A549 (cell line): Measurements from ENCODE around the gene CIRBP. TPM values are rescaled to one million over a fixed set of nuclear protein-coding genes. Genes with fewer than 3 reads are reported as not detected.

Experiments
- ATAC-seq, 2 experiments: fragments of 200-7000 bp in 1 of 2; fragments of >200 bp in 1 of 2; cut with Nextera tagmentation in 1 of 2; cut with Tn5 transposase in 1 of 2; 3 replicates each; pipeline versions ENCODE4 v1.8.0 to v1.9.1; 2018 to 2020; ENCODE audit warnings: mild to moderate bottlenecking in 1 of 2, moderate library complexity in 1 of 2
- CTCF ChIA-PET: fragments of 300-600 bp; sonication (Branson Sonifier 250); formaldehyde crosslinking; extraction: SDS; loops from one replicate; lab custom pipeline; 2021; ENCODE audit warnings: antibody characterized with exemption, inconsistent platforms; lab: Yijun Ruan, JAX
- POLR2A ChIA-PET: fragments of 350-600 bp; formaldehyde crosslinking; extraction: SDS; loops from one replicate; lab custom pipeline; 2021; ENCODE audit warnings: antibody characterized with exemption, inconsistent platforms; lab: Yijun Ruan, JAX
- DNase-seq, 2 experiments: peaks; one replicate each; pipeline versions ENCODE4 v3.0.0 to v3.0.0-alpha.2; 2011 to 2016; ENCODE audit warnings: low read depth in 1 of 2, low spot score in 1 of 2
- FAIRE-seq: peaks from 2 replicates; lab custom pipeline; 2011; peaks lifted over from hg19 to GRCh38; lab: Jason Lieb, UNC
- H3K27ac ChIP-seq, 2 experiments: fragments of >200 bp; sonication (Bioruptor Twin); formaldehyde crosslinking; 3 replicates each; pipeline ENCODE4 v1.5.1; 2016 to 2017
- H3K4me1 ChIP-seq: fragments of >200 bp; sonication (Bioruptor Twin); formaldehyde crosslinking; 3 replicates; pipeline ENCODE4 v1.6.1; 2016
- H3K4me2 ChIP-seq: fragments of >200 bp; sonication (Bioruptor Twin); formaldehyde crosslinking; 3 replicates; pipeline ENCODE4 v1.6.1; 2016
- H3K4me3 ChIP-seq: fragments of >200 bp; sonication (Bioruptor Twin); formaldehyde crosslinking; 3 replicates; pipeline ENCODE4 v1.5.1; 2016
- H3K9me3 ChIP-seq: fragments of >200 bp; sonication (Bioruptor Twin); formaldehyde crosslinking; 3 replicates; pipeline ENCODE4 v1.6.1; 2016
- ATOH8 ChIP-seq: fragments of 250-450 bp; sonication (Bioruptor Pico); IDR thresholded peaks from 2 replicates; pipeline ENCODE4 v1.5.0; 2020; ENCODE audit warnings: low read depth, mild to moderate bottlenecking, moderate library complexity
- E2F6 ChIP-seq: IDR thresholded peaks from 2 replicates; pipeline ENCODE4 v1.6.1; 2012; ENCODE audit warnings: low read depth, borderline replicate concordance
- EP300 ChIP-seq, 2 experiments: fragments of >200 bp; sonication (Bioruptor Twin); formaldehyde crosslinking; IDR thresholded peaks; 2 replicates in 1 of 2; 3 replicates in 1 of 2; pipeline ENCODE4 v1.6.1; 2016 to 2017
- FOSB ChIP-seq: fragments of 250-450 bp; sonication (Bioruptor Pico); IDR thresholded peaks from 2 replicates; pipeline ENCODE4 v1.5.0; 2020; ENCODE audit warnings: mild to moderate bottlenecking, moderate library complexity
- FOXS1 ChIP-seq: fragments of 250-450 bp; sonication (Bioruptor Pico); IDR thresholded peaks from 2 replicates; pipeline ENCODE4 v1.5.0; 2020; ENCODE audit warnings: mild to moderate bottlenecking, moderate library complexity
- GATA3 ChIP-seq: IDR thresholded peaks from 2 replicates; pipeline ENCODE4 v1.6.1; 2012; ENCODE audit warnings: borderline replicate concordance
- HEYL ChIP-seq: fragments of 250-450 bp; sonication (Bioruptor Pico); IDR thresholded peaks from 2 replicates; pipeline ENCODE4 v1.8.0; 2021; ENCODE audit warnings: mild to moderate bottlenecking, moderate library complexity
- HOXB5 ChIP-seq: fragments of 250-450 bp; sonication (Bioruptor Pico); IDR thresholded peaks from 2 replicates; pipeline ENCODE4 v1.5.0; 2020; ENCODE audit warnings: mild to moderate bottlenecking, moderate library complexity
- JUN ChIP-seq, 2 experiments: fragments of >200 bp; sonication (Bioruptor Twin); formaldehyde crosslinking; IDR thresholded peaks; 2 replicates in 1 of 2; 3 replicates in 1 of 2; pipeline ENCODE4 v1.6.1; 2016 to 2017
- KDM1A ChIP-seq: fragments of 200-600 bp; sonication (generic); IDR thresholded peaks from 2 replicates; pipeline ENCODE4 v1.6.1; 2016; ENCODE audit warnings: low read depth, mild to moderate bottlenecking
- KDM5A ChIP-seq: fragments of 200-600 bp; sonication (generic); IDR thresholded peaks from 2 replicates; pipeline ENCODE4 v1.6.1; 2016; ENCODE audit warnings: antibody characterized with exemption, mild to moderate bottlenecking
- MAFK ChIP-seq: fragments of 450-650 bp; IDR thresholded peaks from 2 replicates; pipeline ENCODE4 v1.6.1; 2014; ENCODE audit not compliant: partially characterized antibody
- MAX ChIP-seq: IDR thresholded peaks from 2 replicates; pipeline ENCODE4 v1.6.1; 2012
- NR3C1 ChIP-seq: fragments of >200 bp; sonication (Bioruptor Twin); formaldehyde crosslinking; IDR thresholded peaks from 3 replicates; pipeline ENCODE4 v1.6.1; 2017
- RAD21 ChIP-seq, 2 experiments: fragments of >200 bp in 1 of 2; sonication (Bioruptor Twin) in 1 of 2; formaldehyde crosslinking in 1 of 2; IDR thresholded peaks in 1 of 2; conservative IDR thresholded peaks in 1 of 2; 2 replicates in 1 of 2; 3 replicates in 1 of 2; pipeline ENCODE4 v1.6.1; 2012 to 2018; ENCODE audit warnings: inconsistent platforms in 1 of 2
- RCOR1 ChIP-seq: fragments of 150-350 bp; IDR thresholded peaks from 2 replicates; pipeline ENCODE4 v1.6.1; 2014; ENCODE audit warnings: antibody characterized with exemption, low read length, low read depth
- TP53 ChIP-seq: fragments of 250-450 bp; sonication (Bioruptor Pico); IDR thresholded peaks from 2 replicates; pipeline ENCODE4 v1.5.0; 2021; ENCODE audit warnings: mild to moderate bottlenecking, moderate library complexity
- ZC3H11A ChIP-seq: fragments of 450-650 bp; IDR thresholded peaks from 2 replicates; pipeline ENCODE4 v1.6.1; 2014; ENCODE audit warnings: antibody characterized with exemption, mild to moderate bottlenecking
- ZFP36 ChIP-seq: fragments of 450-650 bp; IDR thresholded peaks from 2 replicates; pipeline ENCODE4 v1.6.1; 2014; ENCODE audit warnings: borderline replicate concordance; ENCODE audit not compliant: partially characterized antibody
- WGBS: methylation state at CpG from one replicate; pipeline ENCODE4 v1.1.6; 2017; ENCODE audit errors: missing lambda C conversion rate; 5-methylcytosine and 5-hydroxymethylcytosine counted together
- polyA plus RNA-seq, 4 experiments: library from polyadenylated mRNA; depleted of rRNA in 3 of 4; stranded (reverse); fragments of >200 nt; fragmentation: RNase III in 1 of 4; extraction: RNeasy Plus Mini Kit Qiagen cat#74134 plus additional on column Dnase treatment in 1 of 4; gene quantifications; 2 replicates in 3 of 4; 3 replicates in 1 of 4; pipeline ENCODE4 v1.2.3, GENCODE V29; 2011 to 2017
- TF ChIP-seq, protein P1 (sequence below): IDR thresholded peaks from 2 replicates; pipeline ENCODE4 v1.6.1; 2012
- TF ChIP-seq, protein P2 (sequence below): fragments of >200 bp; sonication (Bioruptor Twin); formaldehyde crosslinking; IDR thresholded peaks from 3 replicates; pipeline ENCODE4 v1.5.1; 2016
- TF ChIP-seq, protein P3 (sequence below): fragments of 150-350 bp; IDR thresholded peaks from 2 replicates; pipeline ENCODE4 v1.6.1; 2014; ENCODE audit warnings: low read depth, mild to moderate bottlenecking, low read length
- TF ChIP-seq, protein P4 (sequence below): fragments of 200-600 bp; sonication (generic); IDR thresholded peaks from 2 replicates; pipeline ENCODE4 v1.6.1; 2016; ENCODE audit warnings: antibody characterized with exemption, mild to moderate bottlenecking, moderate library complexity
- TF ChIP-seq, protein P5 (sequence below): fragments of 250-450 bp; sonication (Bioruptor Pico); IDR thresholded peaks from 2 replicates; pipeline ENCODE4 v1.5.0; 2021; ENCODE audit warnings: mild to moderate bottlenecking, moderate library complexity, borderline replicate concordance

Gene CIRBP
- polyA plus RNA-seq, 2 of the 4 experiments (the other 2 are of a cell fraction): 151 to 178 TPM

DNA sequence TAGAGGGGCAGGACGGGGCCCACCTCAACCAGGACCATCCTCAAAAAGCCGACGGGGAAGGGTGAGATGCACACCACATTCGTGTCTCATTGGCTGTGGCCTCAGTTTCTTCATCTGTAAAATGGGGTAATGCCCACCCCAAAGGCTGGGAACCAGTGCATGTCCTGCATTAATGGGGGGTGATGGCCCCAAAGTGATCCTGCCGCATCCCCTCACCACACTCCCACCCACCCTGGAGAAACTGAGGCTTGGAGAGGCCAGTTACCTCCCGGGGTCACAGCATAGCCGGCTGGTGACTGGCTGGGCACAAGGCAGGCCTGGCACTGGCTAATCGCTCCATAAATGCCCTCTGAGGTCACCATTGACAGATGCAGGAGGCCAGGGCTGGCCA lies 21.4 kb upstream of the CIRBP start:
- DNase-seq (no peak), FAIRE-seq (no peak), ATAC-seq (peak in 1 of 2 experiments; percentile 4; a peak in 2 of 6 replicates)
- WGBS: 88% methylated on average over 4 of the region's 8 CpGs
- Histone ChIP-seq H3K4me3 (peak overlapping the region; percentile 97; the same call in 1 of the 3 replicates), H3K27ac (peak overlapping the region; percentile 93 to 100), H3K4me1 (peaks cover 45% of the 10 kb centered on the region), H3K9me3 (no peaks in the 10 kb centered on the region), H3K4me2 (peak overlapping the region; percentile 84)
- no peak for TF ChIP-seq FOSB (CRISPR knock-in tag)
- TF ChIP-seq KDM1A: peak; percentile 83; the same call in 1 of the 2 replicates
- CTCF ChIA-PET: interaction anchor here (7.5 kb wide), 1 partner anchor 13 kb away, joined by 500 read pairs; the partner anchor contains the start of gene CIRBP
- POLR2A ChIA-PET: no interaction called here

GRCh38 chr19:1248139-1248785 lies 20.9 kb upstream of the CIRBP start, which contains the start of gene MIDN:
Gene MIDN (plus strand): TSS chr19:1248583. CDS start chr19:1250297, 1,714 bp downstream.
- ATAC-seq (peak; percentile 7 to 42), FAIRE-seq (no peak), DNase-seq (peak in 1 of 2 experiments; percentile 88)
- Histone ChIP-seq H3K4me3 (peak within 1 kb of the TSS; percentile 97), H3K4me2 (peak within 1 kb of the TSS; percentile 84), H3K9me3 (no peaks in the 10 kb centered on the region), H3K27ac (peak within 1 kb of the TSS; percentile 93 to 100), H3K4me1 (peaks cover 41% of the 10 kb centered on the region)
- ChIA-PET POLR2A (interaction anchor here (1.0 kb wide), 2 partner anchors 18 to 21 kb away, joined by 4 to 14 read pairs; no protein-coding TSS in a partner anchor), CTCF (interaction anchor here (1.0 kb wide), 1 partner anchor 18 kb away, joined by 8 read pairs; no protein-coding TSS in a partner anchor)
- WGBS: 0% methylated on average over 14 of the region's 60 CpGs
- no peak for TF ChIP-seq NR3C1
- peak; percentile 40; the same call in 1 of the 2 replicates for TF ChIP-seq MAX
- TF ChIP-seq, protein P1, sequence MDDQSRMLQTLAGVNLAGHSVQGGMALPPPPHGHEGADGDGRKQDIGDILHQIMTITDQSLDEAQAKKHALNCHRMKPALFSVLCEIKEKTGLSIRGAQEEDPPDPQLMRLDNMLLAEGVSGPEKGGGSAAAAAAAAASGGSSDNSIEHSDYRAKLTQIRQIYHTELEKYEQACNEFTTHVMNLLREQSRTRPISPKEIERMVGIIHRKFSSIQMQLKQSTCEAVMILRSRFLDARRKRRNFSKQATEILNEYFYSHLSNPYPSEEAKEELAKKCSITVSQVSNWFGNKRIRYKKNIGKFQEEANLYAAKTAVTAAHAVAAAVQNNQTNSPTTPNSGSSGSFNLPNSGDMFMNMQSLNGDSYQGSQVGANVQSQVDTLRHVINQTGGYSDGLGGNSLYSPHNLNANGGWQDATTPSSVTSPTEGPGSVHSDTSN: no peak
- TF ChIP-seq, protein P2, sequence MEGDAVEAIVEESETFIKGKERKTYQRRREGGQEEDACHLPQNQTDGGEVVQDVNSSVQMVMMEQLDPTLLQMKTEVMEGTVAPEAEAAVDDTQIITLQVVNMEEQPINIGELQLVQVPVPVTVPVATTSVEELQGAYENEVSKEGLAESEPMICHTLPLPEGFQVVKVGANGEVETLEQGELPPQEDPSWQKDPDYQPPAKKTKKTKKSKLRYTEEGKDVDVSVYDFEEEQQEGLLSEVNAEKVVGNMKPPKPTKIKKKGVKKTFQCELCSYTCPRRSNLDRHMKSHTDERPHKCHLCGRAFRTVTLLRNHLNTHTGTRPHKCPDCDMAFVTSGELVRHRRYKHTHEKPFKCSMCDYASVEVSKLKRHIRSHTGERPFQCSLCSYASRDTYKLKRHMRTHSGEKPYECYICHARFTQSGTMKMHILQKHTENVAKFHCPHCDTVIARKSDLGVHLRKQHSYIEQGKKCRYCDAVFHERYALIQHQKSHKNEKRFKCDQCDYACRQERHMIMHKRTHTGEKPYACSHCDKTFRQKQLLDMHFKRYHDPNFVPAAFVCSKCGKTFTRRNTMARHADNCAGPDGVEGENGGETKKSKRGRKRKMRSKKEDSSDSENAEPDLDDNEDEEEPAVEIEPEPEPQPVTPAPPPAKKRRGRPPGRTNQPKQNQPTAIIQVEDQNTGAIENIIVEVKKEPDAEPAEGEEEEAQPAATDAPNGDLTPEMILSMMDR: peak; percentile 35; the same call in 1 of the 3 replicates
- no peak for TF ChIP-seq E2F6
- TF ChIP-seq, protein P3, sequence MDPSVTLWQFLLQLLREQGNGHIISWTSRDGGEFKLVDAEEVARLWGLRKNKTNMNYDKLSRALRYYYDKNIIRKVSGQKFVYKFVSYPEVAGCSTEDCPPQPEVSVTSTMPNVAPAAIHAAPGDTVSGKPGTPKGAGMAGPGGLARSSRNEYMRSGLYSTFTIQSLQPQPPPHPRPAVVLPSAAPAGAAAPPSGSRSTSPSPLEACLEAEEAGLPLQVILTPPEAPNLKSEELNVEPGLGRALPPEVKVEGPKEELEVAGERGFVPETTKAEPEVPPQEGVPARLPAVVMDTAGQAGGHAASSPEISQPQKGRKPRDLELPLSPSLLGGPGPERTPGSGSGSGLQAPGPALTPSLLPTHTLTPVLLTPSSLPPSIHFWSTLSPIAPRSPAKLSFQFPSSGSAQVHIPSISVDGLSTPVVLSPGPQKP: no peak
- no peak for TF ChIP-seq ZFP36
- TF ChIP-seq ZC3H11A: no peak
- peak; percentile 87 to 90 for TF ChIP-seq JUN (IDR thresholded peaks at IDR 0.05)
- no peak for TF ChIP-seq FOXS1 (CRISPR knock-in tag)
- TF ChIP-seq HOXB5: no peak
- peak; percentile 10; the same call in 1 of the 2 replicates for TF ChIP-seq GATA3
- no peak for TF ChIP-seq KDM5A
- TF ChIP-seq HEYL (CRISPR knock-in tag): no peak
- no peak for TF ChIP-seq RCOR1
- TF ChIP-seq, protein P4, sequence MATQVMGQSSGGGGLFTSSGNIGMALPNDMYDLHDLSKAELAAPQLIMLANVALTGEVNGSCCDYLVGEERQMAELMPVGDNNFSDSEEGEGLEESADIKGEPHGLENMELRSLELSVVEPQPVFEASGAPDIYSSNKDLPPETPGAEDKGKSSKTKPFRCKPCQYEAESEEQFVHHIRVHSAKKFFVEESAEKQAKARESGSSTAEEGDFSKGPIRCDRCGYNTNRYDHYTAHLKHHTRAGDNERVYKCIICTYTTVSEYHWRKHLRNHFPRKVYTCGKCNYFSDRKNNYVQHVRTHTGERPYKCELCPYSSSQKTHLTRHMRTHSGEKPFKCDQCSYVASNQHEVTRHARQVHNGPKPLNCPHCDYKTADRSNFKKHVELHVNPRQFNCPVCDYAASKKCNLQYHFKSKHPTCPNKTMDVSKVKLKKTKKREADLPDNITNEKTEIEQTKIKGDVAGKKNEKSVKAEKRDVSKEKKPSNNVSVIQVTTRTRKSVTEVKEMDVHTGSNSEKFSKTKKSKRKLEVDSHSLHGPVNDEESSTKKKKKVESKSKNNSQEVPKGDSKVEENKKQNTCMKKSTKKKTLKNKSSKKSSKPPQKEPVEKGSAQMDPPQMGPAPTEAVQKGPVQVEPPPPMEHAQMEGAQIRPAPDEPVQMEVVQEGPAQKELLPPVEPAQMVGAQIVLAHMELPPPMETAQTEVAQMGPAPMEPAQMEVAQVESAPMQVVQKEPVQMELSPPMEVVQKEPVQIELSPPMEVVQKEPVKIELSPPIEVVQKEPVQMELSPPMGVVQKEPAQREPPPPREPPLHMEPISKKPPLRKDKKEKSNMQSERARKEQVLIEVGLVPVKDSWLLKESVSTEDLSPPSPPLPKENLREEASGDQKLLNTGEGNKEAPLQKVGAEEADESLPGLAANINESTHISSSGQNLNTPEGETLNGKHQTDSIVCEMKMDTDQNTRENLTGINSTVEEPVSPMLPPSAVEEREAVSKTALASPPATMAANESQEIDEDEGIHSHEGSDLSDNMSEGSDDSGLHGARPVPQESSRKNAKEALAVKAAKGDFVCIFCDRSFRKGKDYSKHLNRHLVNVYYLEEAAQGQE: no peak
- TF ChIP-seq, protein P5, sequence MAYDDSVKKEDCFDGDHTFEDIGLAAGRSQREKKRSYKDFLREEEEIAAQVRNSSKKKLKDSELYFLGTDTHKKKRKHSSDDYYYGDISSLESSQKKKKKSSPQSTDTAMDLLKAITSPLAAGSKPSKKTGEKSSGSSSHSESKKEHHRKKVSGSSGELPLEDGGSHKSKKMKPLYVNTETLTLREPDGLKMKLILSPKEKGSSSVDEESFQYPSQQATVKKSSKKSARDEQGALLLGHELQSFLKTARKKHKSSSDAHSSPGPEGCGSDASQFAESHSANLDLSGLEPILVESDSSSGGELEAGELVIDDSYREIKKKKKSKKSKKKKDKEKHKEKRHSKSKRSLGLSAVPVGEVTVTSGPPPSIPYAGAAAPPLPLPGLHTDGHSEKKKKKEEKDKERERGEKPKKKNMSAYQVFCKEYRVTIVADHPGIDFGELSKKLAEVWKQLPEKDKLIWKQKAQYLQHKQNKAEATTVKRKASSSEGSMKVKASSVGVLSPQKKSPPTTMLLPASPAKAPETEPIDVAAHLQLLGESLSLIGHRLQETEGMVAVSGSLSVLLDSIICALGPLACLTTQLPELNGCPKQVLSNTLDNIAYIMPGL (CRISPR knock-in tag): no peak
- TF ChIP-seq MAFK: peak; percentile 27
- TF ChIP-seq EP300 (IDR thresholded peaks at IDR 0.05): no peak
- TF ChIP-seq TP53: no peak
- no peak for TF ChIP-seq RAD21 (conservative IDR thresholded peaks at IDR 0.05 in 1 of 2, IDR thresholded peaks at IDR 0.05 in 1 of 2)
- TF ChIP-seq ATOH8: no peak
